HG03103 (cell line): Measurements from ENCODE around the gene CD24.
"Not testable (repeated sequence)": the region's sequence is repeated elsewhere in the genome, so short reads cannot be mapped to it uniquely, and the experiment has no call there.

Experiments used
- ATAC-seq: cut with Tn5 transposase; IDR thresholded peaks from one replicate; pipeline ENCODE4 v1.9.1; 2021; ENCODE audit warnings: low read depth; ENCODE audit not compliant: unreplicated experiment

The CD24 gene

DNA sequence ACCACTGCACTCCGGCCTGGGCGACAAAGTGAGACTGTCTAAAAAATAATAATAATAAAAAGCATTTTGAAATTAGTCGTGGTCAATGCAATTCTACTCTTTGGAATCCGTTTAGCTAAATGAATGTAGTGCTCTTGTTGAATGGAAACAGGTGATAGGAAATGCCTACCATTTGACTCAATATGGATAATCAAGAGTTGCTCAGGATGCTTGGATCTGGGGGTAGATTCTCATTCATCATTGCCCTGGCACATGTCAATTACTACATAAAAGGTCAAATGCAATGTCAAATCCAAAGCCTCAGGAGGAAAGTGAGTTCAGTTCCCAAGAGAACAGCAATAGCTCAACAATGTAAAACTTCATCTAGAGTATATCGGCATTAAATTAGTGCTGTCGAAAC, 3.8 kb downstream of the CD24 start:
- not testable (repeated sequence) for ATAC-seq

DNA sequence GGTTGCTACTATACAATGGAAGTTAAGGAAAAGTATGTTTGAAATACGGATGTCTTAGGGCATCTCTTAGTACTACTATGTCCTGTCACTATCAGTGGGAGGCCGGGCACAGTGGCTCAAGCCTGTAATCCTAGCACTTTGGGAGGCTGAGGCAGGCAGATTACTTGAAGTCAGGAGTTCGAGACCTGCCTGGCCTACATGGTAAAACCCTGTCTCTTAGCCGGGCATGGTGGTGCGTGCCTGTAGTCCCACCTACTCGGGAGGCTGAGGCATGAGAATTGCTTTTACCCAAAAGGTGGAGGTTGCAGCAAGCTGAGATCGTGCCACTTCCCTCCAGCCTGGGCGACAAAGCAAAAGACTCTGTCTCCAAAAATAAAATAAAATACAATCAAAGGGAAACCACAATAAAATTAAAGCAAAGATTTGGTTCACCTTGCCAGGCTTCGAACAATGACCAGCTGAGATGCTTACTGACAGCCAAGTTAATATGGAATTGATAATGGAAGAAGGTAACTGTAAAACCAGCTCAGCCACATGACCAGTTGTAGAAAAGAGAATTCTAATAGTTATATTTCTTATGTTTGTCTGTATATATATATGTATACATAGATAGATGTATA, 6.5 kb downstream of the CD24 start:
- no peak for ATAC-seq

DNA sequence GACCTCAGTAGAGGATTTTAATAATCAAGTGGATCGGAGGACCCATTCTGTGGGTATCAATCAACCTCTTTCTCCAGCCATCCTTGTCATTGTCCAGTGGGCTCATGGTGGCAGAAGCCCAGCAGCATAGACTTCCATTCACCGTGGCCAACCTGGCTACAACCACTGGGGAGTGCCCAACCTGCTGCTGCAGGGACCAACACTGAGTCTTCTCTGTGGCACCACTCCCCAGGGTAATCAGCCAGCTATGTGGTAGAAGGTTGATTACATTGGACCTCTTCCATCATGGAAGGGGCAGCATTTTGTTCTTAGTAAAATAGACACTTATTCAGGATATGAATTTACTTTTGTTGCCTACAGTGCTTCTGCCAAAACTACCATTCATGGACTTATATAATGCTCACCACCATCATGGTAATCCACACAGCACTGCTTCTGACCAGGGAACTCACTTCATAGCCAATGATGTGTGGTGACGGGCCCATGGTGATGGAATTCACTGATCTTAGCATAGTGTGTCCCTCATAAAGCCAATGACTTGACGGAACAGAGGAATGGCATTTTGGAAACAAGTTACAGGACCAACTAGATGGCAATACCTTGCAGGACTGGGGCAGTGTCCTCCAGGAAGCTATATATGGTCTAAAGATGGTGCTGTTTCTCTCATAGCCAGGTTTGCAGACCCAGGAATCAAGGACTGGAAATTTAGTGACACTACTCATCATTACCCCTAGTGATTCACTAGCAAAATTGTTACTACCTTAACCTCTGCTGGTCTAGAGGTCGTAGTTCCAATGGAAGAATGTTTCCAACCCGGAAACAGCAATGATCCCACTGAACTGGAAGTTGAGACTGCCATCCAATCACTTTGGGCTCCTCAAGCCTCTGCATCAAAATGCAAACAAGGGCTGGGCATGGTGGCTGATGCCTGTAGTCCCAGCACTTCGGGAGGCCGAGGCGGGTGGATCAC, 7.6 kb downstream of the CD24 start:
- ATAC-seq, result no peak

DNA sequence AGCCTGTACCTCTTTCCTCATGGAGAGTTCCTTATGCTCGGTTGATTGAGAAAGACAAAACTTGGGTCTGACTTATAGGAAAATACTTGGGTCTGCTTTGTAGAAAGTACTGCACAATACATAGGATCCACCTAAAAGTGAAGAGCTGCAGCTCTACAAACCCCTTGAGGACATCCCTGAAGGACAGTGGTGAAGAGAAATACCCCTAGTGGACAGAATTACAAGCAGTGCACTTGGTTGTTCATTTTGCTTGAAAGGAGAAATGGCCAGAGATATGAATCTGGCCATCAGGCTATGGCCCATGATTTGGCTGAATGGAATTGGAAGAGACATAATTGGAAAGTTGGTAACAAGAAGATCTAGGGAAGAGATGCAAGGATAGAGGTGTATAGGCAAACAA, 8.3 kb downstream of the CD24 start:
- no peak for ATAC-seq

DNA sequence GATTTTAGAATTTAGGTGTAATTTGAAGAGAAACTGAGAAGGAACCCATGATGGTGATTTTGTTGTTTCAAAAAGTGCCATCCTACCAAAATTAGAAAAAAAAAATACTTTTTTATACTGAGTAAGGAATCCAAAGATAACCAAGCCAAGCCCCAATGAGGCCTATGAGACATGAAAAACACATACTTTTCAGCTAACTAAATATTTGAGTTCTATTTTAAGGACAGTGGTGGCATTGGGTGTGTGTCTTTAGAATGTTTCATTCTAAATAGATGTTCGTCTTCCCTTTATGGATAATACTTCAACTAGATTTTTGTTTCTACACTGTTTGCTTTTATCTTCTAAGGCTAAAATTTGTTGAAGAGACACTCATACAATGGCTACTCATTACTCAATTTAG, 9.6 kb downstream of the CD24 start:
- ATAC-seq, result no peak

DNA sequence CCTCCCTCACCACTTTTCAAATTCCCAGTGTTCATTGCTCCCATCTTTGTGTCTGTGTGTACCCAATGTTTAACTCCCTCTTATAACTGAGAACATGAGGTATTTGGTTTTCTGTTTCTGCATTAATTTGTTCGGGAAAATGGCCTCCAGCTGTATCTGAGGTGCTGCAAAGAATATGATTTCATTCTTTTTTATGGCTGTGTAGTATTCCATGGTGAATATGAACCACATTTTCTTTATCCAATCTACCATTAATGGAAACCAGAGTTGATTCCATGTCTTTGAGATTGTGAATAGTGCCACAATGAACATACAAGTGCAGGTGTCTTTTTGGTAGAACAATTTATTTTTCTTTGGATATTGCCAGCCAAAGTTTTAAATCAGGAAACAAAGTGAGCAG, 10.4 kb downstream of the CD24 start:
- ATAC-seq, result no peak

DNA sequence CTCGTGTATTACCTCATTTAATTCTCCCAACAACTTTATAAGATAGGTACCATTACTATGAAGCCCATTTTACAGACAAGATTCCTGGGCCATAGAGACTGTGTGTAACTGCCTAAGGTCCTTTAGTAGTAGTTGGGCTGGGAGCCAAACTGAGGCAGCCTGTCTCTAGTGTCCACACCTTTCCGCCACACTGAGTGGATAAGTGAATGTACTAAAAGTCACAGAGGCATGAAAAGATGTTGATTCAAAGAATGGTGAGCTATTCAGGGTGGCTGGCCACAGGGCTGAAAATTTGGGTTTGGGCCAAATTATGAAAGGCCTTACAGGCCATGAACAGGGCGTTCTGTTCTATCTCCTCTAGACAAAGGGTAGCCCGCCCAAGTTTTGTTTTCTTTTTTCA, 11.0 kb downstream of the CD24 start:
- no peak for ATAC-seq

DNA sequence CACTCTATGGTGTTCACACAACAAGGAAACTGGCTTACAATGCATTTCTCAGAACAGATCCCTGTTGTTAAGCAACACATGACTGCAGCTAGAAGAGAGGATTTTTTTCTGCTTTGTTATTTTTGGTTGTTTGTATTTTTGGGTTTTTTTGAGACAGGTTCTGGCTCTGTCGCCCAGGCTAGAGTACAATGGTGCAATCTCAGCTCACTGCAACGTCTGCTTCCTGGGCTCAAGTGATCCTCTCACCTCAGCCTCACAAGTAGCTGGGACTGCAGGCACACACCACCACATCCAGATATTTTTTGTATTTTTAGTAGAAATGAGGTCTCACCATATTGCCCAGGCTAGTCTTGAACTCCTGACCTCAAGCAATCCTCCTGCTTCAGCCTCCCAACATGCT, 12.7 kb downstream of the CD24 start:
- no peak for ATAC-seq

DNA sequence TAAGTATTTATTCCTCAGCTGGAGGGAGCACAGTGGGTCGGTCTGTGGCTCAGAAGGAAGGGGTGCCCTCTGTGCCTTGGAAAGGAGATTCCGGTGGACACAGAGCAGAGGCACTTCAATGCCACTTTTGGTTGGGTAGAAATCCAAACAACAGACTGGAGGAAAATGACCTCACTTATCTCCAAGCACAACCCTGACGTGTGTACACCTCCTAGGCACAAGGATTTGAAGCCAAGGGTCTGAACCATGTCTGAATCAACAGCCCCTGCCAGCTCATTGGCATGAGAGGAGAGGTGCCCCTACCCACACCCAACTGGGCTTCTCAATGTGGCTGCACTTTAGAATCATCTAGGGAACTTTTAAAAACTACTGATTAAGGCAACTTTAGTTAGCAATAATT, 13.4 kb downstream of the CD24 start:
- no peak for ATAC-seq

DNA sequence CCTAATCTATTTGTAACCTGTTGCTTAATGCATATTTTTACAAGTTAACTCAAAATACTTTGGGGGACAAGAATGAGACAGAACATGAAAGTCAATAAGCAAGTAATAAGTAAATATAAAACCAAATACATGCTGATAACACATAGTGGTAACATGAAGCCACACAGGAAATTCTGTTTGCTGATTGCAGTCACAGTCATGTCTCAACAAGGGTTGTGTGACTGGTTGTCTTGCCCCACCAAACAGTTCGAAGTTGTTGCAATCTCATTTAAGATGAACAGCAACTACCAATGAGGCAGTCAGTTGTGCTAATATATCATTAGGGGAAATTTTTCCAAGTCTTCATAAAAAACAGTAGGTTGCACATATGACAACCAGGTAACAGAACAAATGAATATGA, 14.5 kb downstream of the CD24 start:
- no peak for ATAC-seq

DNA sequence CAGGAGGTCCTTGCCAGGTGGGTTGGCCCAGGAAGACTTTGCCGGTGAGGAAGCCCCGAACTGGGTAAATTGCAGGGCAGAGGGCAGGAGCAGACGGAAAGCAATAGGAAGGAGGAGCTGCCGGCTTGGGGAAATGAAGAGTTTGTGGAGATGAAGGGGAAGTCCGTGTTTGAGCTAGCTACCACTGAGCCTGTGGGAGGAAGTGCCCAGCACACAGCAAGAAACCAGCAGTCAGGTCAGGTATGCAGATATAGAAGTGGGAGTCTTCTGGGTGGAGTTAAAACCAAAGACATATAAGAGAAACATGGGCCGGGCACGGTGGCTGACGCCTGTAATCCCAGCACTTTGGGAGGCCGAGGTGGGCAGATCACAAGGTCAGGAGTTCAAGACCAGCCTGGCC, 34.7 kb downstream of the CD24 start:
- peak; percentile 56 for ATAC-seq

DNA sequence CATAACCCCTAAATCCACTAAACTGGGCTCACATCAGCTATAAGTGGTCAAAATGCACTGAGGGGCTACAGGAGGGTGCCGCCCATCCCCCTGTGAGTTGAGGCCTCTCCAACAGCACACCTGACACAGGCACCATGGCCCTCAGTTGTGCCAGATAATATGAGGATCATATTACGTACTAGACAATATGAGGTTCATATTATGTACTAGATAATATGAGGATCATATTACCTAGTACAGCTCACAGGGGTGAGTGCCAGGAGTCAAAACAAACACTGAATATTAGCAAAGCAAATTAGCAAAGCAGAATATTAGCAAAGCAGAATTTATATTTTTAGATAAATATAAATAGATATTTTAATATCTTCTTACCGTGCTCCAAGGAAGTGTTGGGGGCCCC, 35.3 kb downstream of the CD24 start:
- no peak for ATAC-seq

DNA sequence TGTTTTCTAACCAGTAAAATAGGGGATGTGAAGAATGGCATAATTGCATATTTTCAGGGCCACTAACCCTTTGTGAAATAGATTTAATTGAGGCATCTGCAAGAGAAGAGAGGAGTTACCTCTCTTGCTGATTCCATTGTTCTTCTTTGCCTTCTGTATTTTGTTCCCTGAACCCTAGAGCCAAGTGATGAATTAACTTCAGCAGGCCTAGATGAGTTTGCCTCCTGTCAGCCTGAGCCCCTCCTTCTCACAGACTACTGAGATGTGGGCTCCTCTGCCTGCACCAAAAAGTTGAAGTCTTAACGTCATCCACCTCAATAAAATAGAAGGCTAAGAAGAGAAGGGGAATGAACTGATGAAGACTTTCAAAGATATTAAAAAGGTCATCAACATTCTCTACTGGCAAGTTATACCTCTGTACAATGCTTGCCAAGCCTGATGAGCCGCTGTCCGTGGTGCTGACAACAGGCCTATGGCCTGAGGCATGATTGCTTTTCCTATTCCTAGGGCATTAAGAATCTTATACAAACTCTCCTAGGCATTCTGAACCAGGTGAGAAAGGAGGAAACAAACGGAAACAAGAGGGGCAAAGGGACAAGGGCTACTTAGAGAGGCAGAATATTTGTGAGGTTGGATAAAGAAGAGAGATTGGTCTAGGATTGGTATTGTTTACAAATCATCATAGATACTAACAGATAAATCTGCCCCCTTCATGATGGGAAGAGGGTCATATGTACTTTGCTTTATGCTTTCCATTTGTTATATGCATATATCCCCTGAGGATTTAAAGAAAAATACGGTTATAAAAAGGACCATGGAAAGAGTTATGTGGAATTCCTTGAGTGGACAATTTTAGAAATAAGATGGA, 46.8 kb downstream of the CD24 start:
- ATAC-seq, result no peak

DNA sequence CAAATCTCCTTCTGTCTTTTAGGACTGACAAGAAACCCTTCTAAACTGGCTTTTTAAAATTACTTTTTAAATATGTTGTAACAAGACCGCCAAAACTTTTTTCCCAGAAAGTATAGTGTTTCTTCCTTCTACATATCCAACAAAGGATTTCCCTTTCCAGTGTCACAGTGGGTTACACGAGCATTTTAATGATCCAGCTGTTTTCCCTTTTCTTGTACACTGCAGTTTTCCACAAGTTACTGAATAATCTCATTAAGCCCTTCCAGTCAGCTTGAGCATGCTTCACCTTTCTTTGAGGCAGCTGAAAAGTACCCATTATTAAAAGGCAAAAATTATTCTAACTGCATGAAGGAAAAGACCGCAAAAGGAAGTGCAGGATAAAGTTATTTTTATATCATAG, 48.6 kb downstream of the CD24 start:
- no peak for ATAC-seq

DNA sequence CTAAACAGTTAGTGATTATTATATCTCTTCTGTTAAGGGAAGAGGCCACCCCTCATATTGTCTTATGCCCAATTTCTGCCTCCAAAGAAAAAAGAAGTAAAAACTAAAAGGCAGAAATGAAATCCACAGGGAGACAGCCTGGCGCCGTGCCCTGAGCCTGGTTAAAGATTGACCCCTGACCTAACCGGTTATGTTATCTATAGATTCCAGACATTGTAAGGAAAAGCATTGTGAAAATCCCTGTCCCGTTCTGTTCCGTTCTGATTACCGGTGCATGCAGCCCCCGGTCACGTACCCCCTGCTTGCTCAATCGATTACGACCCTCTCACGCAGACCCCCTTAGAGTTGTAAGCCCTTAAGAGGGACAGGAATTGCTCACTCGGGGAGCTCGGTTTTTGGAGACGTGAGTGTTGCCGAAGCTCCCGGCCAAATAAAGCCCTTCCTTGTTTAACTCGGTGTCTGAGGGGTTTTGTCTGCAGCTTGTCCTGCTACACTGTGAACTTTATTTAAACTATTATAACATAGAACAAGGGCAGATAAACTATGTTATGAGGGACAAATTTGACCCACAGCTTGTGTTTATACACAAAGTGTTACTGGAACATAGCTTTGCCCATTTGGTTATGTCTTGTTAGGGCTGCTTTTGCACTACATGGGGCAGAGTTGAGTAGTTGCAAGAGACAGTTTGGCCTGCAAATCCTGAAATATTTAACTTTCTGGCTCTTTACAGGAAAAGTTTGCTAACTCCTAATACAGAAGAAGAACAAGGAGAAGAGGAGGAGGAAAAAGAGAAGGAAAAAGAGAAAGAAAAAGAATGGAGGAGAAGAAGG, 49.6 kb downstream of the CD24 start:
- no peak for ATAC-seq

DNA sequence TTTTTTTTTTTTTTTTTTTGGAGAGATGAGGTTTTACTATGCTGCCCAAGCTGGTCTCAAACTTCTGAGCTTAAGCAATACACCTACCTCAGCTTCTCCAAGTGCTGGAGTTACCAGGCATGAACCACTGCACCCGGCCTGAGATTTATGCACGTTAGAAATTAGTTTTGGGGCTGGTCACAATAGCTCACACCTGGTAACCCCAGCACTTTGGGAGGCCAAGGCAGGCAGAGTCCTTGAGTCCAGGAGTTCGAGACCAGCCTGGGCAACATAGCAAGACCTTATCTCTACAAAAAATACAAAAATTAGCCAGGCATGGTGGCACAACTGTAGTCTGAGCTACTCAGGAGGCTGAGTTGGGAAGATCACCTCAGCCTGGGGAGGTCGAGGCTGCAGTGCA, 51.9 kb downstream of the CD24 start:
- no peak for ATAC-seq
